HCT116 (cell line): ENCODE measurements around the gene SPATA25. TPM values are rescaled to one million over a fixed set of nuclear protein-coding genes. Genes with fewer than 3 reads are reported as not detected.

Experiments used
- ATAC-seq: fragments of 200-7000 bp; cut with Tn5 transposase; 2 replicates; pipeline ENCODE4 v1.9.1; 2020; ENCODE audit warnings: mild to moderate bottlenecking, moderate library complexity
- BruUV-seq: library from RNA; stranded (reverse); fragments of 400-500 nt; replicated peaks from 2 replicates; lab custom pipeline; 2021; lab: Mats Ljungman, UMichigan
- CTCF ChIA-PET: fragments of 300-600 bp; sonication (Branson Sonifier 250); formaldehyde crosslinking; loops from one replicate; lab custom pipeline; 2021; ENCODE audit warnings: antibody characterized with exemption; lab: Charles Lee
- POLR2A ChIA-PET: fragments of 300-600, 350-600 bp; sonication (Branson Sonifier 250); formaldehyde crosslinking; loops from one replicate; lab custom pipeline; 2021; ENCODE audit warnings: antibody characterized with exemption; lab: Charles Lee
- RAD21 ChIA-PET, 2 experiments: fragments of 300-600 bp; sonication (Branson Sonifier 250); formaldehyde crosslinking; loops; one replicate each; lab custom pipeline; 2023; ENCODE audit warnings: low total read pairs in 2 of 2; ENCODE audit not compliant: uncharacterized antibody in 2 of 2, unreplicated experiment in 2 of 2, low non-redundant PET in 1 of 2; lab: Charles Lee
- DNase-seq: peaks from one replicate; pipeline ENCODE4 v3.0.0-alpha.2; 2010; ENCODE audit warnings: low read depth, low spot score
- H2AFZ ChIP-seq: fragments of 200-600 bp; shearing (Covaris generic), sonication (generic); 2 replicates; pipeline ENCODE4 v1.6.1; 2017; ENCODE audit warnings: low read depth, mixed run types, mixed read lengths, antibody characterized with exemption, low read length; ENCODE audit not compliant: poor library complexity, severe bottlenecking
- H3K27ac ChIP-seq: 2 replicates; pipeline ENCODE4 v1.5.1; 2012; ENCODE audit warnings: low read depth, low read length
- H3K27me3 ChIP-seq: fragments of 200-600 bp; sonication (generic); 2 replicates; pipeline ENCODE4 v1.6.1; 2016; ENCODE audit warnings: mixed run types, low read length, mixed read lengths; ENCODE audit not compliant: insufficient read depth
- H3K36me3 ChIP-seq, 2 experiments: fragments of 200-500 bp in 1 of 2; fragments of 200-600 bp in 1 of 2; sonication (Bioruptor generic) in 1 of 2; sonication (generic) in 1 of 2; 2 replicates each; pipeline versions ENCODE4 v1.5.1 to v1.6.1; 2014 to 2016; ENCODE audit warnings: low read length in 2 of 2, inconsistent platforms in 1 of 2, mixed read lengths in 1 of 2, mixed run types in 1 of 2; ENCODE audit not compliant: insufficient read depth in 2 of 2, control insufficient read depth in 1 of 2
- H3K4me1 ChIP-seq, 2 experiments: fragments of 200-600 bp in 1 of 2; sonication (generic) in 1 of 2; 2 replicates each; pipeline versions ENCODE4 v1.5.1 to v1.6.1; 2012 to 2017; ENCODE audit warnings: low read length in 2 of 2, inconsistent platforms in 1 of 2, mild to moderate bottlenecking in 1 of 2, mixed read lengths in 1 of 2, mixed run types in 1 of 2, moderate library complexity in 1 of 2; ENCODE audit not compliant: insufficient read depth in 2 of 2, control insufficient read depth in 1 of 2
- H3K4me2 ChIP-seq: fragments of 200-600 bp; sonication (generic); 2 replicates; pipeline ENCODE4 v1.6.1; 2017; ENCODE audit warnings: mixed run types, low read length, mixed read lengths
- H3K4me3 ChIP-seq, 2 experiments: fragments of 200-600 bp in 1 of 2; sonication (generic) in 1 of 2; replicated peaks in 1 of 2; 2 replicates each; pipeline ENCODE4 v1.5.1; 2011 to 2016; ENCODE audit warnings: low read length in 2 of 2, control low read depth in 1 of 2, low read depth in 1 of 2, mild to moderate bottlenecking in 1 of 2, mixed read lengths in 1 of 2, mixed run types in 1 of 2
- H3K79me2 ChIP-seq: fragments of 200-600 bp; sonication (generic); 2 replicates; pipeline ENCODE4 v1.6.1; 2017; ENCODE audit warnings: mild to moderate bottlenecking, mixed run types, low read length, moderate library complexity, mixed read lengths; ENCODE audit not compliant: insufficient read depth
- H3K9ac ChIP-seq: fragments of 200-600 bp; sonication (generic); 2 replicates; pipeline ENCODE4 v1.6.1; 2016; ENCODE audit warnings: low read length, mixed read lengths
- H3K9me2 ChIP-seq: fragments of 200-600 bp; sonication (generic), shearing (Covaris generic); 2 replicates; pipeline ENCODE4 v1.6.1; 2017; ENCODE audit warnings: mixed run types, mild to moderate bottlenecking, moderate library complexity; ENCODE audit not compliant: insufficient read depth
- H3K9me3 ChIP-seq, 2 experiments: fragments of 200-500 bp in 1 of 2; fragments of 200-600 bp in 1 of 2; sonication (Bioruptor generic) in 1 of 2; sonication (generic) in 1 of 2; 2 replicates each; pipeline ENCODE4 v1.6.1; 2014 to 2017; ENCODE audit warnings: low read length in 2 of 2, mixed read lengths in 2 of 2, inconsistent platforms in 1 of 2, low read depth in 1 of 2, mild to moderate bottlenecking in 1 of 2, mixed run types in 1 of 2, moderate library complexity in 1 of 2; ENCODE audit not compliant: control insufficient read depth in 1 of 2, insufficient read depth in 1 of 2
- H4K20me1 ChIP-seq: fragments of 200-600 bp; sonication (generic), shearing (Covaris generic); 2 replicates; pipeline ENCODE4 v1.6.1; 2017; ENCODE audit warnings: mixed run types, mild to moderate bottlenecking, moderate library complexity; ENCODE audit not compliant: insufficient read depth
- CBX3 ChIP-seq: IDR thresholded peaks from 2 replicates; pipeline ENCODE4 v1.6.1; 2012; ENCODE audit warnings: low read depth
- CEBPB ChIP-seq: IDR thresholded peaks from 2 replicates; pipeline ENCODE4 v1.6.1; 2012; ENCODE audit warnings: low read depth
- EGR1 ChIP-seq: IDR thresholded peaks from 2 replicates; pipeline ENCODE4 v1.6.1; 2012; ENCODE audit warnings: low read depth
- EZH2phosphoT487 ChIP-seq: fragments of 200-600 bp; IDR thresholded peaks from 2 replicates; pipeline ENCODE4 v1.6.1; 2018; ENCODE audit warnings: antibody characterized with exemption, borderline replicate concordance
- JUND ChIP-seq: IDR thresholded peaks from 2 replicates; pipeline ENCODE4 v1.6.1; 2012
- POLR2A ChIP-seq: IDR thresholded peaks from 2 replicates; pipeline ENCODE4 v1.7.0; 2011; ENCODE audit warnings: borderline replicate concordance; ENCODE audit not compliant: insufficient read depth, insufficient read length; ENCODE audit errors: extremely low read depth
- POLR2AphosphoS5 ChIP-seq: IDR thresholded peaks from 2 replicates; pipeline ENCODE4 v1.6.1; 2011; ENCODE audit warnings: mild to moderate bottlenecking, low read depth, low read length, moderate library complexity
- RAD21 ChIP-seq: IDR thresholded peaks from 2 replicates; pipeline ENCODE4 v1.6.1; 2012; ENCODE audit warnings: low read depth, mild to moderate bottlenecking
- SIN3A ChIP-seq: IDR thresholded peaks from 2 replicates; pipeline ENCODE4 v1.6.1; 2012; ENCODE audit warnings: low read depth
- SP1 ChIP-seq: IDR thresholded peaks from 2 replicates; pipeline ENCODE4 v1.6.1; 2012; ENCODE audit warnings: low read depth
- SRF ChIP-seq: IDR thresholded peaks from 2 replicates; pipeline ENCODE4 v1.6.1; 2012; ENCODE audit warnings: low read depth
- TCF7L2 ChIP-seq: IDR thresholded peaks from 2 replicates; pipeline ENCODE4 v1.7.0; 2011; ENCODE audit warnings: borderline replicate concordance, inconsistent platforms; ENCODE audit not compliant: insufficient read depth, insufficient read length; ENCODE audit errors: extremely low read depth
- YY1 ChIP-seq: IDR thresholded peaks from 2 replicates; pipeline ENCODE4 v1.6.1; 2011; ENCODE audit warnings: low read length, low read depth, moderate library complexity, mild to moderate bottlenecking; ENCODE audit not compliant: insufficient replicate concordance; ENCODE audit errors: extremely low read depth
- ZNF274 ChIP-seq: fragments of 200-500 bp; sonication (Bioruptor generic); IDR thresholded peaks from 2 replicates; pipeline ENCODE4 v1.6.1; 2014; ENCODE audit warnings: mild to moderate bottlenecking, low read depth, low read length, inconsistent platforms
- intact Hi-C: fragments of 100-400 bp; cut with micrococcal nuclease; formaldehyde crosslinking; loops from 2 replicates; pipeline ENCODE4 v1.10.0; 2022
- total RNA-seq: library from RNA; stranded (reverse); gene quantifications from one replicate; pipeline ENCODE4 v1.2.1, GENCODE V29; 2021; ENCODE audit not compliant: unreplicated experiment
- TF ChIP-seq, protein P1 (sequence below): IDR thresholded peaks from 2 replicates; pipeline ENCODE4 v1.6.1; 2012
- TF ChIP-seq, protein P2 (sequence below), 3 experiments: fragments of 200-600 bp in 1 of 3; sonication (generic) in 1 of 3; IDR thresholded peaks in 2 of 3; conservative IDR thresholded peaks in 1 of 3; 2 replicates each; pipeline ENCODE4 v1.5.1; 2012 to 2017; ENCODE audit warnings: low read depth in 2 of 3, low read length in 2 of 3, antibody characterized with exemption in 1 of 3, borderline replicate concordance in 1 of 3, control low read depth in 1 of 3, mild to moderate bottlenecking in 1 of 3, mixed read lengths in 1 of 3, mixed run types in 1 of 3, moderate library complexity in 1 of 3; ENCODE audit not compliant: insufficient read depth in 1 of 3
- TF ChIP-seq, protein P3 (sequence below): IDR thresholded peaks from 2 replicates; pipeline ENCODE4 v1.6.1; 2011; ENCODE audit warnings: mild to moderate bottlenecking, low read length, moderate library complexity; ENCODE audit not compliant: insufficient replicate concordance; ENCODE audit errors: extremely low read depth
- TF ChIP-seq, protein P4 (sequence below): IDR thresholded peaks from 2 replicates; pipeline ENCODE4 v1.6.1; 2012; ENCODE audit warnings: low read depth

Gene SPATA25
- total RNA-seq, 1 experiment from 2014 or later: 0.42 TPM

DNA sequence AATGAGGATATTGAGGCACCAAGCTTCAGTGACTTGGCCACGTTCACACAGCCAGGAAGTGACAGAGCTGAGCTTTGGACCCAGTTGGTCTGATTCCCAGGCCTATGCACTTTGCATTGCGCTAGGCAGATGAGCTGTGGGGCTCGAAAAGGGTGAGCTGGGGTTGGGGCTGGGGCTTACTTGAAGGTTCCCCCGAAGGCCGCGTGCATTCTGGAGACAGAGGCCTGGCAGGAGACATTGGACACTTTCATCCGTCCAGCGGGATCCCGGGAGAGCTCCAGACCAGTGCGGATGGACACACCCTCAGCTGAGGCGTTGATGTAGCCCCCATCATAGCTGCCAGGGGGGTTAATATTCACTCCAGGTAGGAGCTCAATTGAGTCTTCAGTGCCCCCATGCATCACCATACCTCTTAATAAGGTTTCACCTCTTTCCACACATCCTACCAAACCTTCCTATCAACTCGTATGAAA lies 21.9 kb upstream of the SPATA25 start:
- Histone ChIP-seq H3K9me2 (no peaks in the 10 kb centered on the region), H3K9ac (no peak overlapping the region), H3K36me3 (no peaks in the 10 kb centered on the region), H3K79me2 (no peaks in the 10 kb centered on the region), H3K27me3 (no peaks in the 10 kb centered on the region), H3K4me3 (no peak overlapping the region), H3K4me1 (peaks cover 5 to 33% of the 10 kb centered on the region in 2 experiments), H2AFZ (no peak overlapping the region), H3K4me2 (no peak overlapping the region), H3K27ac (no peak overlapping the region), H4K20me1 (no peaks in the 10 kb centered on the region), H3K9me3 (no peaks in the 10 kb centered on the region)
- ChIA-PET RAD21 (no interaction called here), CTCF (interaction anchor here (0.5 kb wide), 1 partner anchor 10 kb away, joined by 3 read pairs; no protein-coding TSS in a partner anchor), POLR2A (interaction anchor here (0.6 to 1.6 kb wide), 2 partner anchors 20 to 26 kb away, joined by 3 read pairs; no protein-coding TSS in a partner anchor)
- DNase-seq (no peak), ATAC-seq (no peak)
- TF ChIP-seq, protein P1, sequence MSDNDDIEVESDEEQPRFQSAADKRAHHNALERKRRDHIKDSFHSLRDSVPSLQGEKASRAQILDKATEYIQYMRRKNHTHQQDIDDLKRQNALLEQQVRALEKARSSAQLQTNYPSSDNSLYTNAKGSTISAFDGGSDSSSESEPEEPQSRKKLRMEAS: no peak
- TF ChIP-seq SP1 (no peak), CEBPB (no peak), CBX3 (no peak), TCF7L2 (no peak), EGR1 (no peak), POLR2A (no peak), SIN3A (no peak), ZNF274 (no peak), EZH2phosphoT487 (no peak), JUND (no peak), POLR2AphosphoS5 (no peak), SRF (no peak), RAD21 (no peak), YY1 (no peak)
- TF ChIP-seq, protein P2, sequence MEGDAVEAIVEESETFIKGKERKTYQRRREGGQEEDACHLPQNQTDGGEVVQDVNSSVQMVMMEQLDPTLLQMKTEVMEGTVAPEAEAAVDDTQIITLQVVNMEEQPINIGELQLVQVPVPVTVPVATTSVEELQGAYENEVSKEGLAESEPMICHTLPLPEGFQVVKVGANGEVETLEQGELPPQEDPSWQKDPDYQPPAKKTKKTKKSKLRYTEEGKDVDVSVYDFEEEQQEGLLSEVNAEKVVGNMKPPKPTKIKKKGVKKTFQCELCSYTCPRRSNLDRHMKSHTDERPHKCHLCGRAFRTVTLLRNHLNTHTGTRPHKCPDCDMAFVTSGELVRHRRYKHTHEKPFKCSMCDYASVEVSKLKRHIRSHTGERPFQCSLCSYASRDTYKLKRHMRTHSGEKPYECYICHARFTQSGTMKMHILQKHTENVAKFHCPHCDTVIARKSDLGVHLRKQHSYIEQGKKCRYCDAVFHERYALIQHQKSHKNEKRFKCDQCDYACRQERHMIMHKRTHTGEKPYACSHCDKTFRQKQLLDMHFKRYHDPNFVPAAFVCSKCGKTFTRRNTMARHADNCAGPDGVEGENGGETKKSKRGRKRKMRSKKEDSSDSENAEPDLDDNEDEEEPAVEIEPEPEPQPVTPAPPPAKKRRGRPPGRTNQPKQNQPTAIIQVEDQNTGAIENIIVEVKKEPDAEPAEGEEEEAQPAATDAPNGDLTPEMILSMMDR (IDR thresholded peaks at IDR 0.05 in 2 of 3, conservative IDR thresholded peaks at IDR 0.05 in 1 of 3; ENCODE audit: borderline replicate concordance in 1 of 3, insufficient read depth in 1 of 3, low read depth in 2 of 3, low read length in 2 of 3): no peak
- TF ChIP-seq, protein P3, sequence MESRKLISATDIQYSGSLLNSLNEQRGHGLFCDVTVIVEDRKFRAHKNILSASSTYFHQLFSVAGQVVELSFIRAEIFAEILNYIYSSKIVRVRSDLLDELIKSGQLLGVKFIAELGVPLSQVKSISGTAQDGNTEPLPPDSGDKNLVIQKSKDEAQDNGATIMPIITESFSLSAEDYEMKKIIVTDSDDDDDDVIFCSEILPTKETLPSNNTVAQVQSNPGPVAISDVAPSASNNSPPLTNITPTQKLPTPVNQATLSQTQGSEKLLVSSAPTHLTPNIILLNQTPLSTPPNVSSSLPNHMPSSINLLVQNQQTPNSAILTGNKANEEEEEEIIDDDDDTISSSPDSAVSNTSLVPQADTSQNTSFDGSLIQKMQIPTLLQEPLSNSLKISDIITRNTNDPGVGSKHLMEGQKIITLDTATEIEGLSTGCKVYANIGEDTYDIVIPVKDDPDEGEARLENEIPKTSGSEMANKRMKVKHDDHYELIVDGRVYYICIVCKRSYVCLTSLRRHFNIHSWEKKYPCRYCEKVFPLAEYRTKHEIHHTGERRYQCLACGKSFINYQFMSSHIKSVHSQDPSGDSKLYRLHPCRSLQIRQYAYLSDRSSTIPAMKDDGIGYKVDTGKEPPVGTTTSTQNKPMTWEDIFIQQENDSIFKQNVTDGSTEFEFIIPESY: no peak
- TF ChIP-seq, protein P4, sequence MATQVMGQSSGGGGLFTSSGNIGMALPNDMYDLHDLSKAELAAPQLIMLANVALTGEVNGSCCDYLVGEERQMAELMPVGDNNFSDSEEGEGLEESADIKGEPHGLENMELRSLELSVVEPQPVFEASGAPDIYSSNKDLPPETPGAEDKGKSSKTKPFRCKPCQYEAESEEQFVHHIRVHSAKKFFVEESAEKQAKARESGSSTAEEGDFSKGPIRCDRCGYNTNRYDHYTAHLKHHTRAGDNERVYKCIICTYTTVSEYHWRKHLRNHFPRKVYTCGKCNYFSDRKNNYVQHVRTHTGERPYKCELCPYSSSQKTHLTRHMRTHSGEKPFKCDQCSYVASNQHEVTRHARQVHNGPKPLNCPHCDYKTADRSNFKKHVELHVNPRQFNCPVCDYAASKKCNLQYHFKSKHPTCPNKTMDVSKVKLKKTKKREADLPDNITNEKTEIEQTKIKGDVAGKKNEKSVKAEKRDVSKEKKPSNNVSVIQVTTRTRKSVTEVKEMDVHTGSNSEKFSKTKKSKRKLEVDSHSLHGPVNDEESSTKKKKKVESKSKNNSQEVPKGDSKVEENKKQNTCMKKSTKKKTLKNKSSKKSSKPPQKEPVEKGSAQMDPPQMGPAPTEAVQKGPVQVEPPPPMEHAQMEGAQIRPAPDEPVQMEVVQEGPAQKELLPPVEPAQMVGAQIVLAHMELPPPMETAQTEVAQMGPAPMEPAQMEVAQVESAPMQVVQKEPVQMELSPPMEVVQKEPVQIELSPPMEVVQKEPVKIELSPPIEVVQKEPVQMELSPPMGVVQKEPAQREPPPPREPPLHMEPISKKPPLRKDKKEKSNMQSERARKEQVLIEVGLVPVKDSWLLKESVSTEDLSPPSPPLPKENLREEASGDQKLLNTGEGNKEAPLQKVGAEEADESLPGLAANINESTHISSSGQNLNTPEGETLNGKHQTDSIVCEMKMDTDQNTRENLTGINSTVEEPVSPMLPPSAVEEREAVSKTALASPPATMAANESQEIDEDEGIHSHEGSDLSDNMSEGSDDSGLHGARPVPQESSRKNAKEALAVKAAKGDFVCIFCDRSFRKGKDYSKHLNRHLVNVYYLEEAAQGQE: no peak
- no TSS peak for BruUV-seq
- intact Hi-C loops: no loop called here
